ENCODE results near the gene PDIK1L.
"Not testable (repeated sequence)": the region's sequence is repeated elsewhere in the genome, so short reads cannot be mapped to it uniquely, and the experiment has no call there.

PDIK1L gene

DNA sequence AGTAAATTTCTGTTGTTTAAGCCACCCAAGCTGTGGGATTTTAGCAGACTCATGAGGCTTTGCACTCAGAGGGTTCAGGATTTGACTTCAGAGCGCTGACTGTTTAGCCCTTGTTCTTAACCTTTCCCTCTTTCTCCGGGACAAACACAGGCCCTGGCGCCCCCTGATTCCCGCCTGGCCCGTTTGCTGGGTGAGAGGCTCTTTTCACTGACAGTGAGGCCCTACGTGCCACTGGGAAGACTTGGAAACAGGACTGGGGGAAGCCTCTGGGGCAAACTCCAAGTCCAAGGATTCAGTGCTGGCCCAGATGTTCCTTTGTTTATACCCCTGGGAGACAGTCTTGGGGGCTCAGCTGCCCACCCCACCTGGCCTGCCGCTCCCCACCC lies 32.5 kb upstream of the PDIK1L start:
- DNase-seq (no peak), ATAC-seq (replicated peaks) (no peak)
- no peak overlapping the region for H3K27ac Mint-ChIP-seq
- no peaks in the 10 kb centered on the region for H3K9me3 Mint-ChIP-seq
- H3K27me3 Mint-ChIP-seq = peaks cover 41 to 63% of the 10 kb centered on the region in 2 donors
- H3K4me3 Mint-ChIP-seq = no peak overlapping the region
- no peaks in the 10 kb centered on the region for H3K4me1 Mint-ChIP-seq (ENCODE audit: low read depth in 2 of 2)
- no peaks in the 10 kb centered on the region for H3K36me3 Mint-ChIP-seq (ENCODE audit: insufficient read depth)

DNA sequence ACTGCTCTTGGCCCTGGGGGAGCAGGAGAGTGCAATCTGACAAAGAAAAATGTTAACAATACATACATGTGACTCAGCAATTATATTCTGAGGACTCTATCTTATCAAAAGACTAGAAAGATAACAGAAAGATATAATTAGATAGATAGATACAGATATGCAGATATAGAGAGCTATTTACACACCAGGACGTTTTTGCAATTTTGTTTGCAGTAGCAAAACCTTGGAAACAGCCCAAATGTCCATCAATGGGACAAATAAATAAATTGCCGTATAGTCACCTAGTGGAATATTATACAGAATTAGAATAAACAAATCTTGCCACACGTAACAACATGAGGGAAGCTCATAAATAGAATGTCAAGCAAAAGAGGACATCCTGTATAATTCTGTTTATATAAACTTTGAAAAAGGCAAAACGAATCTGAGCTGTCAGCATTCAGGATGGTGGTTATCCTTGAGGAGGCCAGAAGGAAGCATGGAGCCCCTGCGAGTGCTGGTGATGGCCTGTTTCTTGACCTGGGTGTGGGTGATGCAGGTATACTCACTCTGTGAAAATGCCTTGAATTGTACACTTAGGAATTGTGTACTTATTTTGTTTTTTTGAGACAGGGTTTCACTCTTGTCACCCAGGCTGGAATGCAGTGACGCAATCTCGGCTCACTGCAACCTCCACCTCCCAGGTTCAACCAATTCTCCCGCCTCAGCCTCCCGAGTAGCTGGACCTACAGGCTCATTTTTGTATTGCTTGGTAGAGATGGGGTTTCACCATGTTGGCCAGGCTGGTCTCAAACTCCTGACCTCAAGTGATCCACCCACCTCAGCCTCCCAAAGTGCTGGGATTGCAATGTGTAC lies 31.4 kb upstream of the PDIK1L start:
- no peaks in the 10 kb centered on the region for H3K9me3 Mint-ChIP-seq
- no peak for DNase-seq
- H3K27me3 Mint-ChIP-seq = peaks cover 51 to 70% of the 10 kb centered on the region in 2 donors
- no peaks in the 10 kb centered on the region for H3K4me1 Mint-ChIP-seq (ENCODE audit: low read depth in 2 of 2)
- no peak overlapping the region for H3K4me3 Mint-ChIP-seq
- ATAC-seq (replicated peaks) = no peak
- no peaks in the 10 kb centered on the region for H3K36me3 Mint-ChIP-seq (ENCODE audit: insufficient read depth)
- H3K27ac Mint-ChIP-seq = no peak overlapping the region

DNA sequence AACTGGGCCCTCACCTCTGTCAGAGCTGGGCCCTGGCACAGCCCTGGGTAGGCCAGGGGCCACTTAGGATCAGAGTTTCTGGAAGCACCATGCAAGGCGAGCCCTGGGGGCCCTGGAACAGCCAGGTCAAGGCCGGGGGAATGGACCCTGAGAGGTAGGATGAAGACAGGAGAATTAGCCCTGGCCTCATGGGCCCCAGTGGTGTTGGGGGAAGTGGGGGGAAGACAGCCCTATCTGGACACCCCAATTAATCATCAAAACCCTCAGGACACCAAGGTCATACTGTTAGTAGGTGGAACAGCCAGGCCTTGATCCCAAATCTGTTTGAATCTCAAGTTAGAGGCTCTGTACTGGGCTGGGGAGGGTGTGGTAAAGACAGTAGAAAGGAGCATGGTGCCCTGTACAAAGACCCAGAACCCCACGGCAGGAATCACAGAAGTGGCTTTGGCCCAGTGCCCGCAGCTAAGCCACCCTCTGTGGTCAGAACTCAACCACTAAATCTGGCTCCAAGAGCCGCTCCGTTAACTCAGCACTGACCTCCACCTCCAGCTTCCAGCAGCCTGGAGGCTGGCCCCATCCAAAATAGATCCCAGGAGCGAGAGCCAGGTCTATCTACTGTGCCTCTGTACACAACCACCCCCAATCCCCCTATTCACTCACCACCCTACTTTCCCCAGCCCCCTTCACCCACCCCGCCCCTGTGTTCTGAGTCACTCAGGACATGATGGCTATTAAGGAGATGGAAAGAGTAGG lies 30.2 kb upstream of the PDIK1L start:
- Mint-ChIP-seq H3K36me3 (ENCODE audit: insufficient read depth) (no peaks in the 10 kb centered on the region), H3K9me3 (no peaks in the 10 kb centered on the region), H3K27me3 (peaks cover 53 to 70% of the 10 kb centered on the region in 2 donors), H3K27ac (no peak overlapping the region), H3K4me1 (ENCODE audit: low read depth in 2 of 2) (no peaks in the 10 kb centered on the region), H3K4me3 (no peak overlapping the region)
- ATAC-seq (replicated peaks) (no peak), DNase-seq (no peak)

DNA sequence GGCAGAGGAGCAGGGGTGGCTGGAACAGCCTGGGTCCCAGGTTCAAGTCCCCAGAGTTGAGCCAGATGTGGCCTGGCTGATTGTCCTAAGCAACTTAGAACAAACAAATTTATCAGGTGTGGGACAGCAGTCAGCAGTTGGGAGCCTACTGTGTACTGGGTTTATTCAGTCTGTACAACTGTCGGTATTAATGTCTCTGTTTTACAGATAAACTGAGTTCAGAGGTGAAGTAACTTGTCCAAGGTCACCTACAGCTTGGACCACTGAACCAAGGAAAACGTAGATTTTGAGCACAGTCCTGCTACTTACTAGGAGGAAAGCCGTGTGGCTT lies 29.6 kb upstream of the PDIK1L start:
- no peak overlapping the region for H3K4me3 Mint-ChIP-seq
- no peak for ATAC-seq (replicated peaks)
- H3K9me3 Mint-ChIP-seq = no peaks in the 10 kb centered on the region
- no peak overlapping the region for H3K27ac Mint-ChIP-seq
- DNase-seq = no peak
- H3K4me1 Mint-ChIP-seq (ENCODE audit: low read depth in 2 of 2) = no peaks in the 10 kb centered on the region
- no peaks in the 10 kb centered on the region for H3K36me3 Mint-ChIP-seq (ENCODE audit: insufficient read depth)
- peaks cover 53 to 69% of the 10 kb centered on the region in 2 donors for H3K27me3 Mint-ChIP-seq

DNA sequence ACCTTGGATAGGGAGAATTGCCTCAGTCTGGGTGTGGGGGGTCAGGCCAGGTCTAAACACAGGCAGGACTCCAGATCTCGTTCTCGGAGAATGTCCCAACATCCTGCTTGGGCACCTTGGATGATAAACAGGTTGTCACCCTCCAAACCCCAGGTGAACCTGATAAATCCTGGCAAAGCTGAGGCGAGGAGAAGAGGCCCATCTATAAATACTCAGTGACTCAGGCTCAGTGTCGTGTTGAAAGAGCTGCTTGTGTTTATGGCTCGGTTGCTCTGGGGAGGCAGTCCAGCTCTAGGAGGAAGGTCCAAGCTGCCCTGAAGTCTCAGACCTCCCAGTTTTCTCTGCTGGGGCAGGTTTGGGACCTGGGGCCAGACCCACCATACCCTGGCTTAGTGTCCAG lies 28.4 kb upstream of the PDIK1L start:
- H3K4me3 Mint-ChIP-seq = no peak overlapping the region
- no peaks in the 10 kb centered on the region for H3K36me3 Mint-ChIP-seq (ENCODE audit: insufficient read depth)
- H3K4me1 Mint-ChIP-seq (ENCODE audit: low read depth in 2 of 2) = no peaks in the 10 kb centered on the region
- DNase-seq (no peak), ATAC-seq (replicated peaks) (no peak)
- H3K27ac Mint-ChIP-seq = no peak overlapping the region
- peaks cover 45 to 57% of the 10 kb centered on the region in 2 donors for H3K27me3 Mint-ChIP-seq
- H3K9me3 Mint-ChIP-seq = no peaks in the 10 kb centered on the region

DNA sequence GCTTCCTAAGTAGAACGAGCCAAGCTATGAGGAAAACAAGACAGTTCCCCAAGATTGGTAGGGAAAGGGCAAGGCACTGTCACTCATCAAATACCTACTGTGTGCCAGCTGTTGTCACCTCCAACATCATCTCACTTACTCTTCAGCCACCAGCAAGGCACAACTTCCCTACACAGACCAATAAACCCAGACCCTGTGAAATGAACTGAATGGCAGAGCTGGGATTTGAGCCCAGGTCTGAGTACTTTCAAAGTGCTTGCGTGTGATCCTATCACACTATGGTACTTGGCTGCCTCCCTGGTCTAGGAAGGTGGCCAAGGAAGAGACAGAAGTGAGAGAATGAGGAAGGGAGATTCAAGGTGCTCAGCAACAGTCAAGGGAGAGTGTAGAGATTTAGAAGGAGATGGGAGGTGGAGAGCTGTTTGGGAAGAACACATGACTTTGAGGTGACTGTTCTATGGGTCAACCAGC lies 27.5 kb upstream of the PDIK1L start:
- Mint-ChIP-seq H3K36me3 (ENCODE audit: insufficient read depth) (no peaks in the 10 kb centered on the region), H3K27me3 (peaks cover 38 to 48% of the 10 kb centered on the region in 2 donors), H3K4me1 (ENCODE audit: low read depth in 2 of 2) (no peaks in the 10 kb centered on the region), H3K27ac (no peak overlapping the region), H3K9me3 (no peaks in the 10 kb centered on the region), H3K4me3 (no peak overlapping the region)
- ATAC-seq (replicated peaks) = no peak
- DNase-seq = no peak

DNA sequence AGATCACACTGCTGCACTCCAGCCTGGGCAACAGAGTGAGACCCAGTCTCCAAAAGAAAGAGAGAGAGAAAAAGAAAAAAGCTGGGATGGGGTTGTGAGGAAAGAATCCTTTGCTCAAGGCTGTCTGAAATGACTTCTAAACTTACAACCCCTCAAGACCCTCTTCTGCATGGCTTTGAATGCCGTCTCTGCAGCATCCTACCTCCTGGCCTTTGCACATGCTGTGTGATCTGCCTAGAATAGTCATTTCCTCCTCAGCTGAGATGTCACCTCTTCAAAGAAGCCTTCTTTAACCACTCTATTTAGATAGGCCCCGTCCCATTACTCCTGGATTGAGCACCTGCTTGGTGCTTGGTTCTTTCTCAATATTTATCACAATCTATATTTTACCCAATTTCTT lies 26.8 kb upstream of the PDIK1L start:
- H3K4me1 Mint-ChIP-seq (ENCODE audit: low read depth in 2 of 2) = no peaks in the 10 kb centered on the region
- ATAC-seq (replicated peaks) (no peak), DNase-seq (no peak)
- no peak overlapping the region for H3K27ac Mint-ChIP-seq
- H3K9me3 Mint-ChIP-seq = no peaks in the 10 kb centered on the region
- no peaks in the 10 kb centered on the region for H3K36me3 Mint-ChIP-seq (ENCODE audit: insufficient read depth)
- no peak overlapping the region for H3K4me3 Mint-ChIP-seq
- peaks cover 34 to 47% of the 10 kb centered on the region in 2 donors for H3K27me3 Mint-ChIP-seq

DNA sequence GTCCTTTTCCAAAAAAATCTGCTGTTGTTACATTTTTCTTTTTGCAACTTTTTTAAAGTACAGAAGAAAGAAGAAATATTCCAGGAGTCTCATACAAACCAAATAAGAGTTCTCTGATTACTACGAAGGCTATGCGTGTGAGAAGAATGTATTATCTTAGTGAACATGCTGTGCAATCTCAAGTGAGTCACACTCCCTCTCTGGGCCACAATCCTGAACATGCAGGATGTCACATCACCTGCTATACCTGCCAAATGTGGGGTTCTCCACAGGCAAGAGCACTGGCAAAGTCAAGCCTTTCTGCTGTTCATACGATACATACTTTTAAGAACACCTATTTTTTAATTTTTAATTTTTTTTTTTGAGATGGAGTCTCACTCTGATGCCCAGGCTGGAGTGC lies 22.5 kb upstream of the PDIK1L start:
- no peak overlapping the region for H3K4me3 Mint-ChIP-seq
- DNase-seq = no peak
- peaks cover 0 to under 1% of the 10 kb centered on the region in 2 donors for H3K4me1 Mint-ChIP-seq (ENCODE audit: low read depth in 2 of 2)
- H3K27ac Mint-ChIP-seq = no peak overlapping the region
- H3K9me3 Mint-ChIP-seq = no peaks in the 10 kb centered on the region
- no peaks in the 10 kb centered on the region for H3K36me3 Mint-ChIP-seq (ENCODE audit: insufficient read depth)
- no peak for ATAC-seq (replicated peaks)
- peaks cover 50 to 70% of the 10 kb centered on the region in 2 donors for H3K27me3 Mint-ChIP-seq

DNA sequence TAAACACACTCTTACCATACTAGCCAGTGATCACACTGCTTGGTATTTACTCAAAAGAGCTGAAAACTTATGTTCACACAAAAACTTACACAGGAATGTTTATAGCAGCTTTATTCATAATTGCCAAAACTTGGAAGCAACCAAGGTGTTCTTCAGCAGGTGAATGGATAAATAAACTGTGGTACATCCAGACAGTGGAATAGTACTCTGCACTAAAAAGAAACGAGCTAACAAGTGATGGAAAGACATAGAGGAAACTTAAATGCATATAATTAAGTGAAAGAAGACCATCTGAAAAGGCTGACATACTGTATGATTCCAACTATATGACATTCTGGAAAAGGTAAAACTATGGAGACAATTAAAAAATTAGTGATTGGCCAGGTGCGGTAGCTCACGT lies 20.7 kb upstream of the PDIK1L start:
- Mint-ChIP-seq H3K9me3 (no peaks in the 10 kb centered on the region), H3K36me3 (ENCODE audit: insufficient read depth) (no peaks in the 10 kb centered on the region), H3K27me3 (peaks cover 34 to 59% of the 10 kb centered on the region in 2 donors), H3K27ac (no peak overlapping the region), H3K4me3 (no peak overlapping the region), H3K4me1 (ENCODE audit: low read depth in 2 of 2) (peaks cover 0 to 2% of the 10 kb centered on the region in 2 donors)
- ATAC-seq (replicated peaks) = no peak
- no peak for DNase-seq

DNA sequence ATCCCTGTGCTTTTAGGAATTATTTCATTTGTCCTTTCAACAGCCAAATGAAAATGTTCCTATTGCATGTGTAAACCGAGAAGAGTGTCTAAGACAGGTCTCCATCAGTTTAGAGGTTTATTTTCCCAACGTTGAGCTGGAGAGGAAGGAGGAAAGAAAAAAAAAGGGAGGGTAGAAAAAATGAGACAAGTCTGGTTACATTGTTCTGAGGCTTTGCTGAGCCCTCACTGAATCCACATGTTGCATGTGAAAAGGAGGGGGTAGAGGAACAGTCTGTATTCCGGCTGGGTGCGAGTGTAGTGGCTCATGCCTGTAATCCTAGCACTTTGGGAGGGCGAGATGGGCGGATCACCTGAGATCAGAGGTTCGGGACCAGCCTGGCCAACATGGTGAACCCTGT lies 19.2 kb upstream of the PDIK1L start:
- no peak overlapping the region for H3K4me3 Mint-ChIP-seq
- H3K27ac Mint-ChIP-seq = no peak overlapping the region
- H3K36me3 Mint-ChIP-seq (ENCODE audit: insufficient read depth) = no peaks in the 10 kb centered on the region
- no peak for ATAC-seq (replicated peaks)
- peaks cover 0 to 2% of the 10 kb centered on the region in 2 donors for H3K4me1 Mint-ChIP-seq (ENCODE audit: low read depth in 2 of 2)
- H3K9me3 Mint-ChIP-seq = no peaks in the 10 kb centered on the region
- DNase-seq = no peak
- H3K27me3 Mint-ChIP-seq = peaks cover 26 to 49% of the 10 kb centered on the region in 2 donors

DNA sequence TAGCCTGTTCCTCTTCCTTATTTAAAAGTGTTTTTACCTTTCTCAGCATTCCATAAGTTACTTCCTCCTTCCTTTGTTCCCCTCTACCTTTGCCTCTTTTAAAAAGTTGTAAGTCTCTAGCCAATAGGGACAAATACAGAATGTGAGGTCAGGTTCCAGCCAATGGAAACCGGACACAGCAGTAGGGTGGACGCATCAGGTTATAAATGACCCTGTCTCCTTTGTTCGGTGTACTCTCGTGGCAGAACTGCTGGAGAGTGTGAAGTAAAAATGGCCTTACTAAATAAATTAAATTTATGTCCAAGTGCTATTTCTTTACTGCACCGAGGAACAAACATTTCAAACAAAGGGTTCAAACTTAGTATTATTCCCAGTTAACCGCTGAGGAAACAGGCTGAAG lies 18.1 kb upstream of the PDIK1L start:
- ATAC-seq (replicated peaks); H3K36me3 Mint-ChIP-seq (ENCODE audit: insufficient read depth): not testable (repeated sequence)
- H3K27me3 Mint-ChIP-seq = peaks cover 26 to 49% of the 10 kb centered on the region in 2 donors

DNA sequence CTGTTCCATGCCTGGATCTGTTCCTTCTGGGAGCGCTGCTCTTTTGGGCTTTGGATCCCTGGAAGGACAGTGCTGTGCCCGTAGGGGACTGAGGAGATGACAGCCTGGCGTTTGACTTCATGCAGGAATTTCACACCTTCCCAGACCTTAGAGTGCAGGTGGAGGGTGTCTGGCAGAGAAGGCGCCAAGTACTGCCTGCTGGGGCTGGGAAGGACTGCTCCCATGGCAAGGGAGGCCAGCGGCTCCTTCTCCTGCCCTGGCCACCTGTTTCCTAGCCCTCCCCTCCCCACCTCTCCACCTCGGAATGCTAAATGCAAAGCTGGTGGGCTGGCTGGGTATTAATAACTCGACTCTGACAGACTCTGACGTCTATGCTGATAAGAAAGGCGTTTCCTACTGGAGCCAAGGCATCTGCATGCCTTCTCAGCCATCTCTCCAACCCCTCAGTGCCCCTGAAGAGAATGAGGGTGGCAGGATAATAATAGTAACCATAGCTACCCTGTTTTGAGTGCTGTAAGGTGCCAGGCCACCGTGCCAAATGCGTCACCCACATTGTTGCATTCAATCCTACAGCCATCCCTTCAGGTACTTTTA lies 17.5 kb upstream of the PDIK1L start:
- peaks cover 26 to 49% of the 10 kb centered on the region in 2 donors for H3K27me3 Mint-ChIP-seq
- ATAC-seq (replicated peaks) (no peak), DNase-seq (no peak)
- H3K9me3 Mint-ChIP-seq = no peaks in the 10 kb centered on the region
- H3K36me3 Mint-ChIP-seq (ENCODE audit: insufficient read depth) = no peaks in the 10 kb centered on the region
- H3K4me3 Mint-ChIP-seq = no peak overlapping the region
- peaks cover 0 to 2% of the 10 kb centered on the region in 2 donors for H3K4me1 Mint-ChIP-seq (ENCODE audit: low read depth in 2 of 2)
- no peak overlapping the region for H3K27ac Mint-ChIP-seq

More for the DNA sequence above, 18.1 kb upstream of the PDIK1L start:
- H3K27ac Mint-ChIP-seq; H3K9me3 Mint-ChIP-seq; H3K4me1 Mint-ChIP-seq (ENCODE audit: low read depth in 2 of 2); DNase-seq; H3K4me3 Mint-ChIP-seq: not testable (repeated sequence)

DNA sequence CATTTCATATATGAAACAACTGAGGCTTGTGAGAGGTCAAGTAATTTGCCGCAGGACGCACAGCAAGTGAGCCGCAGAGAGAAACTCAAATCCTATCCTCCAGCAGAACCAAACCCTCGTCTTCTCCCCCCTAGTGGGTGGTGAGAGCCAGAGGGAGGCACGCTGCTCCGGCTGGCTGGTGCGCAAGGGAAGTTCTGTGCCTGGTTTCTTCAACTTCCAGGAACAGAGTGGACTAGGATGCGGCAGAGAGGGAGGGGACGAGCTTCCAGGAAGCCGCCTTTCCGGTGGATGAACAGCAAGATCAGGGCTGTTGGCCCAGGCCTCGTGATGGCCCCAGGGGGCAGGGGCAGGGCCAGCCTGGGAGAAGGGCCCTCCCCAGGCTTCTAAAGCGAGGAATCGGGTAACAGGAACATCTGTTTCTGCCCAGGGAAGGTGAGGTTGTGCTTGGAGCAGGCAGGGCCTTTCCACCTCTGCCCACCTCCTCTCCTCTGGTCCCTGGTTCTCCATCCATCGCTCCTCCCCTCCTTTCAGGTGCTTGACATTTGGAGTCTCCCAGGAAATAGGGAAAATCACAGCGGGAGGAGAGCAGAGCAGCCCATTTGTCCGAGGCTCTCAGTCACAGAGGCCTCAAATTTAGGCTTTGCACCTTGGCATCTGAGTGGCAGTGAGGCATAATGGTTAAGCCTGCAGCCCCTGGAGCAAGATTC lies 16.8 kb upstream of the PDIK1L start:
- Mint-ChIP-seq H3K4me3 (no peak overlapping the region), H3K36me3 (ENCODE audit: insufficient read depth) (no peaks in the 10 kb centered on the region), H3K27me3 (peaks cover 26 to 49% of the 10 kb centered on the region in 2 donors), H3K9me3 (no peaks in the 10 kb centered on the region), H3K4me1 (ENCODE audit: low read depth in 2 of 2) (peaks cover 0 to 2% of the 10 kb centered on the region in 2 donors), H3K27ac (no peak overlapping the region)
- no peak for ATAC-seq (replicated peaks)
- no peak for DNase-seq
